WTC11 (cell line): ENCODE measurements around the gene PRR5L.

ENCODE experiments used
- ZSCAN18 ChIP-seq: fragments of 250-450 bp; sonication (Bioruptor Pico); IDR thresholded peaks from 2 replicates; pipeline ENCODE4 v2.1.2; 2022; ENCODE audit warnings: mild to moderate bottlenecking, moderate library complexity
- TF ChIP-seq, protein P1 (sequence below): sonication (generic); formaldehyde crosslinking; IDR thresholded peaks from 2 replicates; pipeline ENCODE4 v1.8.0; 2022; ENCODE audit warnings: mild to moderate bottlenecking, missing genetic modification reagents
- TF ChIP-seq, protein P2 (sequence below): fragments of 200-600 bp; IDR thresholded peaks from 2 replicates; pipeline ENCODE4 v1.8.0; 2022; ENCODE audit warnings: antibody characterized with exemption

DNA sequence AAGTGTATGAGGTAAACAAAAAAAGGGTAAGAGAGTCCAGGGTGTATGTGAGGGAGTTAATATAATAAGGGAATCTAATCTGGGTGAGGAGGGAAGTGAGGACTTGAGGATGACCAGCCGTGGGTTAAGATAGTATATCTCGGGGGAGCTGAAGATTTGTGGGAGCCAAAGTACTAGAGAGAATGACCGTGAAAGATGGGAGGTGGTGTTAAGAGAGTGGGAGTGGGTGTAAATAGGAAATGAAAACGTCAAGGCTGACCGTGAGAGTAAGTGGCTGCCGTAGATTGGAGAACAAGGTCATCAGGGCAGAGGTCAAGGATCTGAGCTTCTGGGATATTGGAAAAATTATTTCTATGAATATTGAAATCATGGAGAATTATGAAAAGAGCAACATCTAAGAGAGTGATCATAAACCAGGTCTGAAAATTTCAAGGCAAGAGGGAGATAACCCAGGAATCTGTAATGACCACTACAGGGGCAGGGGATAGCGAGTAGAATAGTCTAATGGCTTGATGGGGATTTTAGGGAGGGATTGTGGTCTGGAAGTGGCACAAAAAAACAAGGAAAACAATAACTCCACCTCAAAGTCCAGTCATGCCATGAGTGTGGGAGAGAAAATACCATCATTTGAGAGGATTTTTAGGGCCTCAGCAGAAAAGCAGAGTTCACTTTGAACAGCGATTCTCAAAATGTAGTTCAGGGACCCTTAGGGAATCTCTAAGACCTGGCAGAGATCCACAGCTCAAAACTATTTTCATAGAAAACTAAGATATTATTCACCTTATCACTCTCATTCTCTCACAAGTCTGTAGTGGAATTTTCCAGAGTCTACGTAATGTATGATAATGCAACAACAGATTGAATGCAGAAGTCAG is 72.0 kb downstream of the PRR5L start:
- TF ChIP-seq, protein P1, sequence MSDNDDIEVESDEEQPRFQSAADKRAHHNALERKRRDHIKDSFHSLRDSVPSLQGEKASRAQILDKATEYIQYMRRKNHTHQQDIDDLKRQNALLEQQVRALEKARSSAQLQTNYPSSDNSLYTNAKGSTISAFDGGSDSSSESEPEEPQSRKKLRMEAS (CRISPR knock-in tag), result no peak
- no peak for TF ChIP-seq ZSCAN18 (CRISPR knock-in tag)
- TF ChIP-seq, protein P2, sequence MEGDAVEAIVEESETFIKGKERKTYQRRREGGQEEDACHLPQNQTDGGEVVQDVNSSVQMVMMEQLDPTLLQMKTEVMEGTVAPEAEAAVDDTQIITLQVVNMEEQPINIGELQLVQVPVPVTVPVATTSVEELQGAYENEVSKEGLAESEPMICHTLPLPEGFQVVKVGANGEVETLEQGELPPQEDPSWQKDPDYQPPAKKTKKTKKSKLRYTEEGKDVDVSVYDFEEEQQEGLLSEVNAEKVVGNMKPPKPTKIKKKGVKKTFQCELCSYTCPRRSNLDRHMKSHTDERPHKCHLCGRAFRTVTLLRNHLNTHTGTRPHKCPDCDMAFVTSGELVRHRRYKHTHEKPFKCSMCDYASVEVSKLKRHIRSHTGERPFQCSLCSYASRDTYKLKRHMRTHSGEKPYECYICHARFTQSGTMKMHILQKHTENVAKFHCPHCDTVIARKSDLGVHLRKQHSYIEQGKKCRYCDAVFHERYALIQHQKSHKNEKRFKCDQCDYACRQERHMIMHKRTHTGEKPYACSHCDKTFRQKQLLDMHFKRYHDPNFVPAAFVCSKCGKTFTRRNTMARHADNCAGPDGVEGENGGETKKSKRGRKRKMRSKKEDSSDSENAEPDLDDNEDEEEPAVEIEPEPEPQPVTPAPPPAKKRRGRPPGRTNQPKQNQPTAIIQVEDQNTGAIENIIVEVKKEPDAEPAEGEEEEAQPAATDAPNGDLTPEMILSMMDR, result no peak
